AG20443 (cell line): Measurements from ENCODE around the gene HOXD11.
A peak's percentile ranks its signal among the peaks of the same experiment; 100 is the strongest.

Experiments used
- DNase-seq: peaks from one replicate; pipeline ENCODE4 v3.0.0; 2012; ENCODE audit warnings: low spot score, mixed read lengths

The HOXD11 gene

DNA sequence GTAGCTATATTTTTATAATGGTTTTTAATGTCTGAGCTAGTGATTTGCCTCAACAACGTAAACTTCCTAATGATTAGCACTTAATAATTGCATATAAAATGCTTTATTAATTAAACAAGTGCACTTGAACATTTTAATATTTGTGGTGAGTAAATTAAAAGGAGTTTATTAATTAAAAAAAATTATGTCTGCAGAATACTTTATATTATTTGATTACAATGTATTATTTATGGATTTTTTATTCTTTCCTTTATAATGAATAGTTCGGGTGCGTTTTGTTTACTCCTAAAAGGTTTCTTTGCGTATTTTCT lies 24.7 kb downstream of the HOXD11 start:
- no peak for DNase-seq

DNA sequence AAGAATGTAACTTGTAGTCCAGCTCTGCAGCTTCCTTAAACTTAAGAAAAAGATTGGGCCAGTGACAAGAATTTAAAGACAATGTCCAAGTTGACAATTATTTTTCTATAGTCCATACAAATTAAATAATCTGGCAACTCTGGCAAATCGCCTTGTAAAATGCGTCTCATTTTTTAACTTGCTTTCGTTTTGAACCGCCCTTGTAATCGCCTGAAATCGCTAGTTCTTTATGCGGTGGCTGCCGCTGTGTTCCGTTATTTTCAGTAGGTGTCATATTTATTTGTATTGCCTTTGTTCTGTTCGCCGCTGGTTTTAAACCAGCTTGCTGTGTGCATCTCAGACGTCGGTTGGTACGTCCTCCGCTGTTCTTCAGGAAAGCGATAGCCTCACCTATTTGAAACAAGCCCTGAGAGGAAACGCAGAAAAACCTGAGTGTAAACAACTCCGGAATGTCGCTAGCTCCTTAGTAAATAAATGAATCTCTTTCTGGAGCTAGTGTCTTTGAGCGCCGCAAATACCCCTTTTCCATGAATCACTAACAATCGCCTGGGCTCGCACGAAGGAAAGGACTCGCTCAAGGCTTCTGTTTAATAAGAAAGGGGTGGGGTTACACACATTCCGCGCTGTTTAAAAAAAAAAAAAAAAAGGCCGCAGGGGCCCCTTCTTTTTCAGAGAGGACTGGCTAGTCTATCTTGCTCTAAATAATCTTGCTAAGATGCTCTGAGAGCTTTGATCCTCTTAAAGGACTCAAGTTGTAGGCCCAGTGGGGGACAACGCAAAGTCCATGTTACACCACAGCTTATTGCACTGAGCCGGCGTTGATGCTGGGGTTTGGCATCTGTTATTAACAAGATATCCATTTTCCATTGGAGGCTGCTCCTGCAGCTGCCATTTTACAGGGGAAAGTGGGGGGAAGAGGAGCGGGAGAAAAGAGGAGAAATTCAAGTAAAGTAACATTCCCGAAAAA lies 25.4 kb downstream of the HOXD11 start:
- peak; percentile 49 for DNase-seq

DNA sequence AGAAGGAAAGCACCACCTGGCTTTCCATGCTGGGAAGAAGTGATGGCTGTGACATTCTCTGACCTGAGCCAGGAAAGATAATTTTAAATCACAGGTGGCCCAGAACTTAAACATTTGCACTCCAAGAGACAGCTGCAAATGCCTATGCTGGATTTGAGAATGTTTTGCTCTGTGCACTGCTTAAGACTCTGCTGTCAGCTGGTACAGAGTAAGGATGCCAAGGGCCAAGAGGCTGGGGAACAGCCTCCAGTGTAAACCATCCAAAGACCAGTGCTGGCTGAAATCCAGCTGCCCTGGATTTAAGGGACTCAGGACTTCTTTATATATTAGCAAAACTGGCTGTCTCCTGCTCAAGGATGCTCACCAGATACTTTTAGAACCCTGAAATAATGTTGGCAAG lies 26.3 kb downstream of the HOXD11 start:
- no peak for DNase-seq

DNA sequence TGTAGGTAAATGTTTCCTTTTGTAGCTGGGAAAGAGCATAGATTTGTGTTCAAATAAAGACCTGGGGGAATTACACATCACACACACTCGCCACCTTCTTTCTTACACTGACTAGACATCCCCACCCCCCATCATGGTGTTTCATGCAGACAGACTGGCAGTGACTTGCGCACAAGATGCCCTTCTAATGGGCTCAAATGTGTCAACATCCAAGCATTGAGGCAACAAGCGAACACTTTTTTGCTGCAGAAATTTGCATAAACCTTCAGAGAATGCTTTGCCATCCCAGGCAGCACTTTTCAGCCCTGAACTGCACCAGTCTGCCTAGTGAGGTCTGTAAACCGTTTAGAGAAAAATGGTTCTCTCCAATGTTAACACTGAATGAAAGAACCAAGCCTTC lies 27.0 kb downstream of the HOXD11 start:
- DNase-seq = no peak

DNA sequence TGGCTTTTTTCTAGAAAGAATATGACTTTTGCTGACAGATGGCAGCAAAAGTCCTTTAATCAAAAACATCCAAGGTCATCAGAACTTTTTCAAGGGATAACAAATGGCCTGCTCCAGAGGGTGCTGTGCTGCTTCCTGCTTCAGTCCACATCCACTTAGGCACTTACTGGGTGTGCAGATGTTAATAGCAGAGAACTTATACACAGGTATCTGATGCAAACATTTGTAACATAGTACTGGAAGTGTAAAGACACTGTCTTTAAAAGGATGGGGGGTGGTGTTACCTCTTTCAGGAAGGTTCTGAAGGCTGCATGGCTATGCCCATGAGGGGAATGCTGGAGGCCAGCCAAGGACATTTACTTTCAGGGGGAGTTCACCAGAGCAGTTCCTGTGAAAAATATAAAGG lies 28.0 kb downstream of the HOXD11 start:
- no peak for DNase-seq

DNA sequence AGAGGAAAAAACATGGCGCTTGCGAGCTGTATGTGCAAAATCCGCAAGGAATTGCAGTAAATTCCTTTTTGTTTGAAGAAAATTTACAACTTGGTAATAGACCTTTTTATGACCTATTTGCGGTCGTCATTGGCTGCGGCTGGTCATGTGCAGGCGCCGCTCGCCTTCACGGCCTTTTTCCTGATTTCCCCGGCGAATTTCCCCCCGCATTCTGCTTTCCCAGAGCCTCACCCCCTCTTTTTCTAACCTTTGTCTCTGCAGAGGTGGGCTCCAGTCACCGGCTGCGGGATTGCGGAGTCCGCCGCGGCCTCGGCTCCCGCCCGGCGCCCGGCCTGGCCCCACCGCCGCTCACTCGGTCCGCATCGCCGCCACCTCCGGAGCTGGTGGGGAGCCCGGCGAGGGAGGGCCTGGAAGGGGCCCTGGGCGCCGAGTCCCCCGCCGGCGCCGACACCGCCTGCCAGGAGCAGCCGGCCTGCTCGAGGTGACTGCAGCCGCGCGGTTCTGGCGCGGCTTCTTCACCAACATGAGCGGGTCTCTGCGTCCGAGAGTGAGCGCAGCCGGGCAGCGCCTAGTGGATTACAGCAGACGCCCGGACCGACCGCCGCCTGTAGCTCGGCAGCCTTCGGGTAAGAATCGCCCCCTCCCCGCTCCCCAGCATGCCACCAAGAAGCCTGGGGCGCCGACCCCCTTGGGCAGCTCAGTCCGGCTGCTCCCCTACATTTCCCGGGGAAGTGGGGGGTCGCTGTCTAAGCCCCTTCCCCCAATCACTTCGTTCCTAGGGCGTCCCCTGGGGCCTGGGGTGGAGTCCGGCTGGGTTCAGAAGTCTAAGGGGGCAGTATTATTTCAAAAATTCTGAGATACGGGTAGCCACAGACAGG lies 29.5 kb downstream of the HOXD11 start:
- peak; percentile 59 for DNase-seq

DNA sequence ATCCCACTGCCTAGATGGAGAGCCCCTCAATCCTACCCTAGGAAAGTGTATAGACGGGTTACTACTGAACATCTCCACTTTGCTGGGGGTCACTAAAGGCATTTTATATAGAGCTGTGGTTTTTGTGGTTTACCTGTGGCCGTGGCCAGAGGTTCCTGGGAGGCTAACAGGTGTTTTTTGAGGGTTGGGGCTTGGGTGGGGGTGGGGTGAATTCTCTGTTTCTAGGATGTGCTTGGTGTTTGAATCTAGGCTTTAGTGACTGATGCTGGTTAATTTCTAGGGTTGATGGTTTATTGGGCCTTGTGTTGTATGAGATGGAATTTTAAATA lies 30.1 kb downstream of the HOXD11 start:
- DNase-seq = no peak

DNA sequence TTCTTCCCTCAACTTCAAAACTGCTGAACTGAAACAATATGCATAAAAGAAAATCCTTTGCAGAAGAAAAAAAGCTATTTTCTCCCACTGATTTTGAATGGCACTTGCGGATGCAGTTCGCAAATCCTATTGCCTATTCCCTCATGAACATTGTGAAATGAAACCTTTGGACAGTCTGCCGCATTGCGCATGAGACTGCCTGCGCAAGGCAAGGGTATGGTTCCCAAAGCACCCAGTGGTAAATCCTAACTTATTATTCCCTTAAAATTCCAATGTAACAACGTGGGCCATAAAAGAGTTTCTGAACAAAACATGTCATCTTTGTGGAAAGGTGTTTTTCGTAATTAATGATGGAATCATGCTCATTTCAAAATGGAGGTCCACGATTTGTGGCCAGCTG lies 30.8 kb downstream of the HOXD11 start:
- DNase-seq = no peak

DNA sequence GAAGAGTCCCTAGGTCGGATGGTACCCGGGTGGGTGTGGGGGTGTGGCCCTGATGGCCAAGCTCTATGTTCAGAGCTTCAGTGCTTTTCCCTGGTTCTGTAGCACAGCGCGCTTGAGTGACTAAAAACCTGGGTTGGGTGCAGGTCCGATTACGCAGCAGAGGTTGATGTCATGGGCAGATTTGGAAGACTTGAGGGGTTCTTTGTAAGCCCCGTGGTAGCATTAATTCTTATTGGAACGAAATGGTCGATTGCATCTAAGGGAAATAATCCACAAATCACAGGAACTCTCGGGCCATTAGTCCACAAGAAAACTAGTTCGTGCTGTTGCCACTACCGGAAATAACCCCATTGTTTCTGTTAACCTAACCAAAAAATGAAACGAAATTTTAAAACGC lies 31.4 kb downstream of the HOXD11 start:
- no peak for DNase-seq

DNA sequence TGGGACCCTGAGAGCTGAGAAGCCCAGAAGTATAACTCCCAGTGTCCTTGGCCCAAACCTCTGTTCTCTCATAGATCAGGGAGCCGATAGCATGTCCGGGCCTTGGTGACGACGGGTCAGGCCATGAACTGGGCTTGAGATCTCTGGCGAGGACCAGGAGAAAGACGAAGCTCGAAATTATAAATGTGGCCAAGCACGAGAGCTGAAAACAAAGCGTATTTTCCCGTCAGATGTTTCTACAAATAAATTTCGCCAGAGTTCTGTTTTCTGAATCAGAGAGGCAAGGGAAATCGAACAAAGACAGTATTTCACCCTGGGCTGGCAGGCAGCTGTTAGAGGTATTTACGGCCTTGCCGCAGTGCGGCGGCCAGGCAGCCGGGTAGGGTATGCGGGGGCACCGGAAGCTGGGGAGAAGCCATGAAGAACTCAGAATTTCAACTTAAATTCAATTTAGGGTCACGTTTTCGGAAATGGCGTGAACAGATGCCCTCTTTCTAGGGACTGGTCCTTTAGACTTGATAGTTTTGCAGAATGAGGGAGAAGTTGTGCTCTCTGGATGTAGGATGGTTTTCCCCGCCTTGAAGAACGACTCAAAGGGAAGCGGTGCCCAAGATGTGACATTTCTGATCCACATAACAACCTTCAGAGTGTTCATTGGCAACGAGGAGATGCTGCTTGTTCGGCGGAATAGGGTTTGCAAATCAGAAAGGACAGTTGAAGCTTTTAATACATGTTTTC lies 32.0 kb downstream of the HOXD11 start:
- peak; percentile 45 for DNase-seq

DNA sequence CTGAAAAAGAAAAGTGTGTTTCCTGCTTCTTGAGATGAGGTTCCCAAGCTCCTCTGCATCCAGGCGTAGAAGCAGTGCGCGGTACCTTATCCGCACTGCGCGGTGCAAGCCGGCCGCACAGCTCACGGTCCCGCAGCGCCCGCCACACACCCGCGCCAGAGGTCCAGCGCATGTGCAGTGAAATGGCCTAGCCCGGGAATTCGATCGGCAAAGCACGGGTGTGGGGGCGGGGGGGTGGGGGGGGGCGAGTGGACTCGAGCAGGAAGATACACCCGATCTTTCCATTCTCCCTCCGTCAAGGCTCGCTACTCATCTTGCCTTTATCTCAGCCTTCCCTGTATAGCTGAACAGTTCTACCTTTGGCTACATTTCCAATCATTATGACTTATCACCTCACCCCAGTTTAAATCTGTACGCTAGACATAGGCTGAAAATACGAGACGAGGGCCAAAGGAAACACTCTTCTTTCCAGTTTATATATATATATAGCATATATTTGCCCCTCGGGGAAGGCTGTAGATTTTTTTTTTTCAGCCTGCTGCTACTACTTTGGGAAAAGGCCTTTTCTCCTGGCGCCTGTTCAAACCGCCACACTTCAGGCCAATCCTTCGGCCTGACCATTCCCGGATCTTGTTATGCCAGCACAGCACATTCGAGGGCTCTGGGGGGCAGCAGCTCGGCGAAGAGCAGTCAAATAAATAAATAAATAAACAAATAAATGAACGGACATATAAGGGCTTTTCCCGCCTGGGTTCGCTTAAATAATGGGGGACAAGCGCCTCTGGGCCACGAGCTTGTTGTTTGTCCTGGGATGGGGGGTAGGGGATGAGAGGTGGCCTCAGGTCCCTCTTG lies 32.8 kb downstream of the HOXD11 start:
- DNase-seq = peak; percentile 71

DNA sequence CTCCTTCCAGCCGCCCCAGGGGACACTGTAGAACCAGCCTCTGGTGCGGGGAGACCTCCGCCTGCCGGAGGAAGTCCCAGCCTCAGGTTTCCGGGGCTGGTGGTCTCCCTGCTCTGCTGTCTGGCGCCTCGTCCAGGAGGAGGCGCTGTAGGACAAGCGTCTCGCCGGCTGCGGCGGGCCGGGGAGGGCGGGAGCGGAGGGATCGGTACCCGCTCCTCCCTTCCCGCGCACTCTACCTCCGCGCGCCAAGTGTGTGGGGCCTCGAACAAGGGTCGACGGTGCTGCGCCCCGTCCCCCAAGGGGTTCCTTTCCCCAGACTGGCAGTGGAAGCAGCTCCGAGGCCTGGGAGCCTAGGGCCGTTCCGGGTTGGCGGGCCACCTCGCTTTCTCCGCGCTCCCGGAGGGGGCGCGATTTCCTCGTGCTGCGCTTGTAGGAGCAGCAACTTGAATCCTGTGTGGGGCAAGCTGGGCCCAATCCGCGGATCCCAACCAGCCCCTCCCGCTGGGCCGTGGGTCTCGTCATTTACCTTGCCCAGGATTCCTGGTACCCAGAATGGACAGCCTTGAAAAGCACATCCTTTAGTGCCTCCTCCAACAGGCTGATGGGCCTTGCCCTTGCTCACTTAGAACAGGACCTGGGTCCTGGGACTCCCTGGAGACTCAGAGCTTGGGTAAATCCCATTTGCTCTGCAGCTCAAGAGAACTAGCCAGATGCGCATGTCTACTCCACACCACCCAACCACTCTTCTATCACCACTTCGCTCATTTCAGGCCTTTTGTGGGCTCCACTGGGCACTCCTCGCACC lies 33.6 kb downstream of the HOXD11 start:
- peak; percentile 91 for DNase-seq

DNA sequence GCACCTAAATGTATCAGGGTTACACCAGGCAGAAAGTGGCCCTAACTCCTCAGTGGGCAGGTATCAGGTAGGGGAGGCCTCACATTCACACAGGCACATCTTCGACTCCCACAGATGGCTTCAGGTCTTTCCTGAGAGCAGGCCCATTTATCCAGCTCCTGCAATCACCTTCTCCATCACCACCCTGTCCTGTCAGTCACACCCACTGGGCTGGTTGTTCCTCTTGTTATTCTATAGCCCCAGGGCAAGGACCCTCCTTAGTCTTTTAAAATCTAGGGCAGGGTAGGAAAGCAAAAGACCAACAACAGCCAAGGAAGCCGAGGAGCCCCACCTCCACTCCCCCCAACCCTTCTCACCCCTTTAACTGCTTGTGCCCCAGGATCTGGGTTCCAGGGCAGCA lies 35.2 kb downstream of the HOXD11 start:
- no peak for DNase-seq

DNA sequence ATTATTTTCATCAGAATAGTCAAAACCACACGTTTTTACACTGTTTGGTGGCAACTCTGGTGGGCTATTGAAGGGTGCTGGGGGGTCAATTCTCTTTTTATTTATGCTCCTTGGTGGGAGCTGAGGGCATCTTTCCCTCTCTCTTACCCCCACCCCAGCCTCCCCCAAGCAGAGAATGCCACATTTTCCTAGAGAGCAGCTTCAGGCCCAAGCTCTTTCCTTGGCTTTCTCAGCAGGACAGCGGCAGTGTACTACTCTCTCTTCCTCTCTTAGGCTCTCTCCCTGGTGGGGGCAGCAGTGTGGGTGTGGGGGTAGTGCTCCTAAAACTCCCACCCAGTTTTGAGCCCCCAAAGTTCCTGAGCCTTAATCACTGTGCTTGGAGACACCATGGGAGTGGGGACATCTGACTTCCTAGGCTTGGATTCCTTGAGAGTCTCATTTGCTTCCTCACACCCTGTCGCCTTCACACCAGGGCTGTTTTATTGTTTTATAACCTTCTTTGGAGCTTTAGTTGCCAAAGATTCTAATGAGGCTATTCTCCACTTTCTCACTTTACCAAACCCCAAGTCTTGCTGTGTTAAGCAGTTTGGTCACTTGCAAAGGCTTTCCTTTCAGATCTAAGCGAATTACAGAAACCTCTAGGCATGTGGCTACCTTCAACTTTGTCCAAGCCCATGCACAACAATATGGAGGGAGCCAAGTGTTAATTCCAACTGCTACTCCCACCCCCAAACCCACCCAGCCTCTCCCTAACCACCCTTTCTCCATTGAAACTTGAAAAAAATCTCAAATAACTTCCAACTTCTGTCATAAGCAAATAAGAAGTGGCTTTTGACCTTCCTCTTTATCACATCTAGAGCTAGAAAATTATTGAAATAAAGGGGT lies 38.2 kb downstream of the HOXD11 start:
- no peak for DNase-seq

DNA sequence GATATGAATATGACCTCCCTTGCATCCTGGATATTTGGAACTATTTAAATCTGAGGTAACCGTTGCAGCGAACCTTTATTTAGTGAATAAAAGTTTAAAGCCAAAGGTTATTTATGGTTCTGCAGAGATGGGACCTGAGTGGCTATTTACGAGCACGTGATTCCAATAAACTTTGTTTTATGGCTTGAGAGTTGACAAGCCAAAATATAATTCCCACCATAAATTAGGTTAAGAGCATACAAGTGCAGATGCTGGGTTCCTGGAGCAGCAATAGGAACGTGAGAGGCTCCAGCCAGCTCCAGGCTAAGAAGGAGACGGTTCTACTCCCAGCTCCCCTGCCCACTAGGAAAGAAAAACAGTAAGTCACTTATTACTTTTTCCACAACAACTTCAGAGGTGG lies 39.0 kb downstream of the HOXD11 start:
- no peak for DNase-seq

DNA sequence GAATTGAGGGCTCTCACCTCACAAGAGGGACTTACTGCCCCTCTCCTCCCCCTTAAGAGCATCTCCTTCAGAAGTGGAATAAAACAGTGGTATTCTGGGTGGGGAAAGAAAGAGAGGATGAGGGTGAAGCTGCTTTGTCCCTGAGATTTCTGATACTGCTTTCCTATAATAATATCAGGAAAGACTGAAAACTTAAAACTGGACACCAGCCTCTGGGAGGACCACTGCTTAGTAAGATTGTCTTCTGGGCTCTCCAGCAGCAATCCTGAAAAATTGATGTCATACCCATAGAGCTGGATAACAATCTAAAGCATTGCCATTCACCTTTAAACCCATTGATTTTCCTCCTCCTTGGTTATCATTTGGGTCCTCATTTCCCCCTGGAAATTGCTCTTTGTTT lies 39.6 kb downstream of the HOXD11 start:
- no peak for DNase-seq

DNA sequence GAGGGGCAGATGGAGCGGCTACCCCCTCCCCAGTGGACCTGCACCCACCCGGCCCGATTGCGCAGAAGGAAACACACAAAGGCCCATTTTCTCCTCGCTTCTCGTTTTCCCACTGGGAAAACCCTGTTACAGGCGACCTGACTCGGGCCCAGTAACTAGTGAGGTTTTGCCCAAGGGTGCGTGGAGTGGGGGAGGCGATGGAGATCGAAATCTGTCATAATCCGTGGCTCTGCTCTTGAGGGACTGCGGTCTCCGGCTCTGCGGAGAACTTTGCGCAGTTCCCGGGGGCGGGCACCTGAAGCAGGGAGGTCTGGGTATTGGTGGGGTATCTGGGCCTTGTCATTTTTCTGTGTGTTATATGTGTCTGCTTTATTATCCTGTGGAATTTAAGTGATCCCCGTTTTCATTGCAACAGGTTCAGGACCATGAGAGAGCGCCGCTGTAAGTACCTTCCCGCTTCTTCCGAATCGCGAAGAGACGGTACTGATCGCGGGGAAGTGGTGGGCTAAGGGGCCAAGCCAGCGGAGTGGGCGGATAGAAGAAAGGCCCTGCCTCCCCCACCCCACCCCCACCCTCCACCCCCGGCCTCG lies 40.2 kb downstream of the HOXD11 start:
- no peak for DNase-seq

DNA sequence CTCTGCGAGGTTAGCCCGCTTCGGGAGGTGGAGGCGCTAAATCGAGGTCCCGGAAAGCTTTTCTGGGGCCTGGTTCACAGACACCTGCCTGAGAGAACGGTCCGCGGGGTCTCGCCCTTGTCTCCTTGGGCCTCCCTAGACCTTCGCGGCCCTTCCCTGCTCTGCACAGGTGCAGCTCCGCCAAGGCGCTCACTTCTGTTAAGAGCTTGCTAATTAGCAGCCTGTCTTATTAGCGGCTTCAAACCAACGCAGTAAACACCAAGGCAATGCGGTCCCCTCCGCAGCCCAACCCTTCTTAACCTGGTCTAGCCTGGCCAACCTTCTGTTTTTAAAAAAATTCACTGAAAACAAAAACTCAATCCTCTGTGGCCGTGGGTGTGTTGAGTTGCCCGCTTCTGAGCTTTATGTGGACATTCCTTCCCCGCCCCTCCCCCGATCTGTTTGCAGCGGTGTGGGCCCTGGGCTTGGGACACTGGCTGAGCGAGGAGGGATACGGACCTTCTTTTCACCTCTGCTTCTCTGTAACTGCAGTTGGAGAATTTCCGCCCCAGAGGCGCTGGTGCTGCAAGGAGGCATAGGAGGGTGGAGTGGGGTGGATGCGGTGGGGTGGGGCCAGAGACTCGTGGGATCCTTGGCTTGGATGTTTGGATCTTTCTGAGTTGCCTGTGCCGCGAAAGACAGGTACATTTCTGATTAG lies 40.9 kb downstream of the HOXD11 start:
- no peak for DNase-seq
